Right atrium auricular region (tissue), 2 donors: ENCODE results near the gene MED27. TPM values are rescaled to one million over a fixed set of nuclear protein-coding genes. Genes with fewer than 3 reads are reported as not detected.
"Not testable (repeated sequence)": the region's sequence is repeated elsewhere in the genome, so short reads cannot be mapped to it uniquely, and the experiment has no call there.

Source experiments
- DNase-seq: peaks from one replicate; pipeline ENCODE4 v3.0.0-alpha.2; 2019; ENCODE audit warnings: low spot score
- H3K27ac ChIP-seq, 2 donors: fragments of 200-600 bp; sonication (generic); 1 replicate in 1 of 2; 2 replicates in 1 of 2; pipeline ENCODE4 v1.5.1; 2016 to 2019
- H3K27me3 ChIP-seq, 2 donors: fragments of 200-600 bp; sonication (generic); one replicate each; pipeline versions ENCODE4 v1.5.1 to v1.6.0; 2017 to 2019
- H3K36me3 ChIP-seq: fragments of 200-600 bp; sonication (generic); one replicate; pipeline ENCODE4 v1.5.1; 2016
- H3K4me1 ChIP-seq, 2 donors: fragments of 200-600 bp; sonication (generic); one replicate each; pipeline versions ENCODE4 v1.5.1 to v1.6.0; 2017 to 2019
- H3K4me3 ChIP-seq, 2 donors: fragments of 200-600 bp; sonication (generic); 1 replicate in 1 of 2; 2 replicates in 1 of 2; pipeline ENCODE4 v1.5.1; 2017 to 2019; ENCODE audit warnings: mild to moderate bottlenecking in 1 of 2, moderate library complexity in 1 of 2
- H3K9me3 ChIP-seq, 2 donors: fragments of 200-600 bp; sonication (generic); one replicate each; pipeline ENCODE4 v1.5.1; 2019
- total RNA-seq, 2 donors: library from RNA; depleted of rRNA; stranded (reverse); fragments of >200 nt; gene quantifications; one replicate each; pipeline ENCODE4 v1.1.0, GENCODE V29; 2016
- TF ChIP-seq, protein P1 (sequence below), 2 donors: fragments of 200-600 bp; sonication (generic); IDR thresholded peaks; one replicate each; pipeline ENCODE4 v1.5.1; 2019; ENCODE audit warnings: antibody characterized with exemption in 2 of 2

The MED27 gene
- total RNA-seq, 2 donors from 2014 or later, result 12.5 to 15.3 TPM

DNA sequence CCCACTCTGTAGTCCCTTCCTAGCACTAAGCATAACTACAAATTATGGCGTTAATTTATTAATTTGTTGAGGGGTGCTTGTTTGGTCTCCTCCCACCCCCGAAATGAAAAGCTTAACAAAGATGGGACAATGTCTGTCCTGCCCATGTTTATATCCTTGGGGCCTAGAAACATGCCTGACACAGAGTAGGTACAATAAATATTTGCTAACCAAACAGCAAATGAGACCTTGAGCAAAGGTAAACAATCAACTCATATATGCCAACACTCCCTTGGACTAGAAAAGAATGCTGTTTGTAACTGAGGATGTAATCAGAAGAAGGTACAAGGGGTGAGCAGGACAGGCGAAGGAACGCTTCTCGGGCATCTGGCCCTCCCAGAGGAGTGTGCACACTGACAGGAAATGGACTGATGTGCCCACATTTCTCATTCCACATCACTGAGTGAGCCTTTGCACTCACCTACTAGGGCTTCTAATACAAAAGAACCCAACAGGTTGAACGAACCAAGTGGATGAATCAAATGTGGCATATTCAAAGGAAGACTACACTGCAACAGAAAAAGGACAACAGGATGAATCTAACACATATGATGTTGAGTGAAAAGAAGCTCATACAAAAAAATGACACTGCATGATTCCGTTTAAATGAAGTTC is 66.8 kb downstream of the MED27 start:
- no peaks in the 10 kb centered on the region for H3K36me3 ChIP-seq
- H3K9me3 ChIP-seq, result no peaks in the 10 kb centered on the region
- no peaks in the 10 kb centered on the region for H3K27me3 ChIP-seq
- no peak for DNase-seq
- H3K27ac ChIP-seq, result no peak overlapping the region
- H3K4me3 ChIP-seq, result no peak overlapping the region
- TF ChIP-seq, protein P1, sequence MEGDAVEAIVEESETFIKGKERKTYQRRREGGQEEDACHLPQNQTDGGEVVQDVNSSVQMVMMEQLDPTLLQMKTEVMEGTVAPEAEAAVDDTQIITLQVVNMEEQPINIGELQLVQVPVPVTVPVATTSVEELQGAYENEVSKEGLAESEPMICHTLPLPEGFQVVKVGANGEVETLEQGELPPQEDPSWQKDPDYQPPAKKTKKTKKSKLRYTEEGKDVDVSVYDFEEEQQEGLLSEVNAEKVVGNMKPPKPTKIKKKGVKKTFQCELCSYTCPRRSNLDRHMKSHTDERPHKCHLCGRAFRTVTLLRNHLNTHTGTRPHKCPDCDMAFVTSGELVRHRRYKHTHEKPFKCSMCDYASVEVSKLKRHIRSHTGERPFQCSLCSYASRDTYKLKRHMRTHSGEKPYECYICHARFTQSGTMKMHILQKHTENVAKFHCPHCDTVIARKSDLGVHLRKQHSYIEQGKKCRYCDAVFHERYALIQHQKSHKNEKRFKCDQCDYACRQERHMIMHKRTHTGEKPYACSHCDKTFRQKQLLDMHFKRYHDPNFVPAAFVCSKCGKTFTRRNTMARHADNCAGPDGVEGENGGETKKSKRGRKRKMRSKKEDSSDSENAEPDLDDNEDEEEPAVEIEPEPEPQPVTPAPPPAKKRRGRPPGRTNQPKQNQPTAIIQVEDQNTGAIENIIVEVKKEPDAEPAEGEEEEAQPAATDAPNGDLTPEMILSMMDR (IDR thresholded peaks at IDR 0.05), result no peak
- peaks cover 0 to 5% of the 10 kb centered on the region in 2 donors for H3K4me1 ChIP-seq

DNA sequence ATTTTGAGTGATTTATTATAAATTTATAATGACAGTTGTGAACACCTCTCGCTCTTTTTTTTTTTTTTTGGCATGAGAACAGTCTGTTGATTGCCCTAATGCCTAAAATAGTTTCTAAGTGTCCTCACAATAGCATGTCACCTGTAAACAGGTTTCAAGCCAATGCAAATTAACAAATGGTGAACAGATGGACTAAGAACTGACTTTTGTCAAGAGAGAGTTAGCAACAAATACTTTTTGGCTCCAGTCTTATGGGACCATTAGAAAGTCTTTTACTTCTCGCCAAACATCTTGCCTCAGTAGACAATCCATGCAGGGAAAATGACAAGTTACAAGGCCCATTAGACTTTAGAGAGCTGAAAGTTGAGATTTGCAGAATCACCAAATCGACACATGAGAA is 67.8 kb downstream of the MED27 start:
- Histone ChIP-seq H3K4me3 (no peak overlapping the region), H3K9me3 (no peaks in the 10 kb centered on the region), H3K36me3 (no peaks in the 10 kb centered on the region), H3K27ac (no peak overlapping the region), H3K27me3 (no peaks in the 10 kb centered on the region), H3K4me1 (peaks cover 0 to 12% of the 10 kb centered on the region in 2 donors)
- TF ChIP-seq, protein P1 (IDR thresholded peaks at IDR 0.05), result no peak
- no peak for DNase-seq

DNA sequence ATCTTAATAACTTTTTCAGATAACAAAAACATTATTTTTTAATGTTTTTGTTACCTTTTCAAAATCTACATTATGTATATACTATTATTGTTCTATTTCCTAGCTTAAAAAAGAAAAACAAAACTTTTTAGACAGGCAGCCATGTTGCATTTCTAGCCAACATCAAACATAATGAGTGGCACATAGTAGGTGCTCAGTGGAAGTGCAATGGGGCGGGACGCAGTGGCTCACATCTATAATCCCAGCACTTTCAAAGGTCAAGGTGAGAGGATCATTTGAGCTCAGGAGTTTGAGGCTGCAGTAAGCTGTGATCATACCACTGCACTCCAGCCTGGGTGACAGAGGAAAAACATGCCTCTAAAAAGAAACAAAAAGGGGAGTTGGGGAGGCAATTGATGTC is 68.4 kb downstream of the MED27 start:
- Histone ChIP-seq H3K36me3 (no peaks in the 10 kb centered on the region), H3K27ac (no peak overlapping the region), H3K9me3 (no peaks in the 10 kb centered on the region), H3K4me1 (peaks cover 0 to 18% of the 10 kb centered on the region in 2 donors), H3K4me3 (no peak overlapping the region), H3K27me3 (no peaks in the 10 kb centered on the region)
- TF ChIP-seq, protein P1 (IDR thresholded peaks at IDR 0.05), result no peak
- no peak for DNase-seq

DNA sequence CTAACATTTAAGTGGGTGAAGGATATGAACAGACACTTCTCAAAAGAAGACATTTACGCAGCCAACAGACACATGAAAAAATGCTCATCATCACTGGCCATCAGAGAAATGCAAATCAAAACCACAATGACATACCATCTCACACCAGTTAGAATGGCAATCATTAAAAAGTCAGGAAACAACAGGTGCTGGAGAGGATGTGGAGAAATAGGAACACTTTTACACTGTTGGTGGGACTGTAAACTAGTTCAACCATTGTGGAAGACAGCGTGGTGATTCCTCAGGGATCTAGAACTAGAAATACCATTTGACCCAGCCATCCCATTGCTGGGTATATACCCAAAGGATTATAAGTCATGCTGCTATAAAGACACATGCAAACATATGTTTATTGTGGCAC is 69.5 kb downstream of the MED27 start:
- not testable (repeated sequence) for H3K27me3 ChIP-seq, H3K27ac ChIP-seq, DNase-seq, H3K9me3 ChIP-seq, H3K4me3 ChIP-seq, H3K36me3 ChIP-seq
- H3K4me1 ChIP-seq, result peaks cover 0 to 22% of the 10 kb centered on the region in 2 donors

DNA sequence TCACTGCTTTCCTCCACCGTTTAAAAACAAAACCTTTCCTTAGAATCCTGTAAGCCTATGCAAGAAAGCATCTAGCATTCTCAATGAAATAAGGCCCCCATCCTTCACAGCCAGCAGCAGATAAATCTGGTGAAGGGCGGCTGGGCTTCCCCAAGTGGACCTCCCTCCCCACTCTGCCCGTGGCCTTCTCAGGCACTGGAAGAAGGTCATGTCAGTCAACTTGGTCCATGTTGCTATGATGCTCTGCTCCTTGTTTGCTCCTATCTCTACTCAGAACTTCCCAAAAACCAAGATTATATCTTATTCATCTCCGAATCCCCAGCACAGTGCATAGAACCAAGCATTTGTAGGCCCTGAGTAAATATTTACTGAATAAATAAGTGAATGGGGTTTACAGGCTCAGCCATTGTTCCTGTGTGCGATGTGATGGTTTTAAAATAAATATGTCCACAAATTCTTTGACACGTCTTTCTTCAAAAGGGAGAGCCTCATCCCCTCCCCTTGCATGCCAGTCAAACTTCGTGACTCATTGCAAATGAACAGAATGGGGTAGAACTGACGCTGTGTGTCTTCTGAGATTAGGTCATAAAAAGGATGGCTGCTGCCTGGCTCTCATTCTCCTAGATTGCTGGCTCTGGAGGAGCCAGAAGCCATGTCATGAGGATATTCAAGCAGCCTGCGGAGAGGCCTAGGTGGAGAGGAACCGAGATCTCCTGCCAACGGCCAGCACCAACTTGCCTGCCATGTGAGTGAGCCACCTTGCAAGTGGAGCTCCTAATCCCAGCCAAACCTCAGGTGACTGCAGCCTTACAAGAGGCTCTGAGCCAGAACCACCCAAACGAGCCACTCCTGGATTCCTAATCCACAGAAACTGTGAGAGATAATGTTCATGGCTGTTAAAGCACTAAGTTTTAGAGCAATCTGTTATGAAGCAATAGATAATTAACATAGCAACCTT is 70.5 kb downstream of the MED27 start:
- H3K27ac ChIP-seq, result no peak overlapping the region
- no peak for DNase-seq
- no peaks in the 10 kb centered on the region for H3K9me3 ChIP-seq
- TF ChIP-seq, protein P1 (IDR thresholded peaks at IDR 0.05), result no peak
- H3K36me3 ChIP-seq, result no peaks in the 10 kb centered on the region
- H3K4me3 ChIP-seq, result no peak overlapping the region
- peaks cover 0 to 22% of the 10 kb centered on the region in 2 donors for H3K4me1 ChIP-seq
- no peaks in the 10 kb centered on the region for H3K27me3 ChIP-seq

DNA sequence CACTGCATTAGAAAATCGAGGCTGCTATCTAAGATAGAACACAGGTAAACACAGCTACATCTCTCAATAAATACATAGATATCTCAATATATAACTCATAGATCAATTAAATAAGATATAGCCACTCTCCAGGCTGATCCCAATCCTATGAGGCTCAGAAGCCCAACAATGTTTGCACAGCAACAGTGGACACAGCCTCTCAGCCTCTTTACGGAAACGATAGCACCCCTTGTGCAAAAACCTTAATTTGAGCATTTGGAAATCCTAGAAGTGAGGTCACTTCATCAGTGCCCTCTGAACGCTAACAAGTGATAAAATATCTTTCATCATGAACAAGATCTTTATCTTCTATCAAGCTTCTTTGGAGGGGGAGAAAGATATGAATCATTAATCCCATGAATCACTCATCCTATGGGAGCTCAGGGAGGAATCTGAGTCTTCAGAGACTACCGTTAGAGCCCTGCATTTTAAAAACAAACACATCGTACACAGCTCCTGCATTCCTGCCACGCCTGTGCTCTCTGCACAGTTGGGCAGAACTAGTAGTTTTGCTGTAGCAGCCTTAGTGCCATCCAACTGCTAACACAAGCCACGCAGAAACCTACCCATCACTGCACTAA is 71.4 kb downstream of the MED27 start:
- no peaks in the 10 kb centered on the region for H3K36me3 ChIP-seq
- H3K27me3 ChIP-seq, result no peaks in the 10 kb centered on the region
- H3K27ac ChIP-seq, result no peak overlapping the region
- no peak overlapping the region for H3K4me3 ChIP-seq
- H3K4me1 ChIP-seq, result peaks cover 0 to 17% of the 10 kb centered on the region in 2 donors
- no peak for DNase-seq
- TF ChIP-seq, protein P1 (IDR thresholded peaks at IDR 0.05), result no peak
- no peaks in the 10 kb centered on the region for H3K9me3 ChIP-seq
